AG09309 (cell line): ENCODE results near the gene RAPH1.

Experiments used
- DNase-seq: peaks from one replicate; pipeline ENCODE4 v3.0.0-alpha.2; 2010; ENCODE audit warnings: low read depth
- H3K4me3 ChIP-seq: 2 replicates; pipeline ENCODE4 v1.5.1; 2011; ENCODE audit warnings: mild to moderate bottlenecking, low read depth, low read length, moderate library complexity; ENCODE audit not compliant: control insufficient read depth
- CTCF ChIP-seq: IDR thresholded peaks from 2 replicates; pipeline ENCODE4 v1.5.1; 2011; ENCODE audit warnings: mild to moderate bottlenecking, low read depth, low read length, inconsistent platforms; ENCODE audit not compliant: insufficient read depth, control insufficient read depth; ENCODE audit errors: missing control alignments

RAPH1 gene

GRCh38 chr2:203492965-203493364, 42.1 kb downstream of the RAPH1 start:
- no peak for DNase-seq
- no peak overlapping the region for H3K4me3 ChIP-seq
- TF ChIP-seq CTCF = no peak

- TF ChIP-seq CTCF = no peak
- no peak overlapping the region for H3K4me3 ChIP-seq
- no peak for DNase-seq
These were observed 44.7 kb downstream of the RAPH1 start for GRCh38 chr2:203490391-203490790.

- TF ChIP-seq CTCF = no peak
- H3K4me3 ChIP-seq = no peak overlapping the region
- no peak for DNase-seq
These were observed 45.6 kb downstream of the RAPH1 start for GRCh38 chr2:203489531-203489930.

- H3K4me3 ChIP-seq = no peak overlapping the region
- TF ChIP-seq CTCF = peak; percentile 66
- no peak for DNase-seq
These were observed 50.6 kb downstream of the RAPH1 start for GRCh38 chr2:203484266-203485112.

- TF ChIP-seq CTCF = no peak
- DNase-seq = no peak
- no peak overlapping the region for H3K4me3 ChIP-seq
These were observed 54.5 kb downstream of the RAPH1 start for GRCh38 chr2:203480623-203481022.

GRCh38 chr2:203476881-203477280, 58.2 kb downstream of the RAPH1 start:
- H3K4me3 ChIP-seq = no peak overlapping the region
- no peak for TF ChIP-seq CTCF
- DNase-seq = no peak
